Neural cell (in vitro differentiated cells): ENCODE data around the gene PES1. TPM values are rescaled to one million over a fixed set of nuclear protein-coding genes. Genes with fewer than 3 reads are reported as not detected.
A peak's percentile ranks its signal among the peaks of the same experiment; 100 is the strongest.
"Not testable (repeated sequence)": the region's sequence is repeated elsewhere in the genome, so short reads cannot be mapped to it uniquely, and the experiment has no call there.

Experiments used
- H2AFZ ChIP-seq: fragments of 200-600, 300-800 bp; sonication (generic), shearing (Covaris generic); 2 replicates; pipeline ENCODE4 v1.6.0; 2014; ENCODE audit warnings: low read depth, mild to moderate bottlenecking, antibody characterized with exemption, low read length, moderate library complexity
- H3F3A ChIP-seq: fragments of 200-600 bp; shearing (Covaris generic); 2 replicates; pipeline ENCODE4 v1.6.1; 2016; ENCODE audit warnings: mild to moderate bottlenecking, moderate library complexity, mixed read lengths, antibody characterized with exemption, low read length; ENCODE audit not compliant: insufficient read depth, poor library complexity, severe bottlenecking
- H3K27ac ChIP-seq: fragments of 200-600, 300-800 bp; sonication (generic), shearing (Covaris generic); 2 replicates; pipeline ENCODE4 v1.5.1; 2014; ENCODE audit warnings: mild to moderate bottlenecking, low read length, moderate library complexity
- H3K27me3 ChIP-seq: fragments of 300-800, 200-600 bp; sonication (generic), shearing (Covaris generic); 2 replicates; pipeline ENCODE4 v1.6.0; 2014; ENCODE audit warnings: mild to moderate bottlenecking, low read depth, low read length, moderate library complexity; ENCODE audit not compliant: insufficient read depth
- H3K36me3 ChIP-seq: fragments of 300-800, 200-600 bp; sonication (generic), shearing (Covaris generic); 2 replicates; pipeline ENCODE4 v1.5.1; 2014; ENCODE audit warnings: mild to moderate bottlenecking, antibody characterized with exemption, low read length, moderate library complexity; ENCODE audit not compliant: insufficient read depth
- H3K4me2 ChIP-seq: fragments of 300-800, 200-600 bp; sonication (generic), shearing (Covaris generic); 2 replicates; pipeline ENCODE4 v1.6.0; 2014; ENCODE audit warnings: mild to moderate bottlenecking, low read length
- H3K4me3 ChIP-seq: fragments of 300-800, 200-600 bp; sonication (generic), shearing (Covaris generic); 2 replicates; pipeline ENCODE4 v1.5.1; 2014; ENCODE audit warnings: mild to moderate bottlenecking, low read length, moderate library complexity
- H3K79me2 ChIP-seq: fragments of 200-600 bp; shearing (Covaris generic); replicated peaks from 2 replicates; pipeline ENCODE4 v1.6.0; 2014; ENCODE audit warnings: mild to moderate bottlenecking, low read length, moderate library complexity; ENCODE audit not compliant: insufficient read depth
- H3K9ac ChIP-seq: fragments of 300-800, 200-600 bp; sonication (generic), shearing (Covaris generic); 2 replicates; pipeline ENCODE4 v1.6.1; 2016; ENCODE audit warnings: mild to moderate bottlenecking, low read length, mixed read lengths
- H3K9me2 ChIP-seq: fragments of 200-600 bp; shearing (Covaris generic); 2 replicates; pipeline ENCODE4 v1.6.1; 2016; ENCODE audit warnings: mild to moderate bottlenecking, low read length, mixed read lengths; ENCODE audit not compliant: insufficient read depth
- H3K9me3 ChIP-seq: fragments of 200-600, 300-800 bp; sonication (generic), shearing (Covaris generic); 2 replicates; pipeline ENCODE4 v1.6.1; 2016; ENCODE audit warnings: mild to moderate bottlenecking, mixed run types, low read length, moderate library complexity, mixed read lengths
- H4K20me1 ChIP-seq: fragments of 200-600 bp; shearing (Covaris generic); 2 replicates; pipeline ENCODE4 v1.6.1; 2016; ENCODE audit warnings: mild to moderate bottlenecking, mixed run types; ENCODE audit not compliant: insufficient read depth
- EP300 ChIP-seq: fragments of 450-650 bp; conservative IDR thresholded peaks from 2 replicates; pipeline ENCODE4 v1.6.1; 2014; ENCODE audit warnings: antibody characterized with exemption, mild to moderate bottlenecking, moderate library complexity; ENCODE audit not compliant: poor library complexity, severe bottlenecking
- EZH2 ChIP-seq: fragments of 200-600, 300-800 bp; shearing (Covaris generic), sonication (generic); IDR thresholded peaks from 2 replicates; pipeline ENCODE4 v1.6.1; 2014; ENCODE audit warnings: antibody characterized with exemption, low read length, borderline replicate concordance, mild to moderate bottlenecking; ENCODE audit not compliant: insufficient read depth, poor library complexity, severe bottlenecking
- MXI1 ChIP-seq: fragments of 450-650 bp; conservative IDR thresholded peaks from 2 replicates; pipeline ENCODE4 v1.6.1; 2014; ENCODE audit warnings: antibody characterized with exemption, mild to moderate bottlenecking; ENCODE audit not compliant: poor library complexity, severe bottlenecking
- POLR2AphosphoS5 ChIP-seq: IDR thresholded peaks from 2 replicates; pipeline ENCODE4 v1.6.1; 2012
- RAD21 ChIP-seq: fragments of 450-650 bp; conservative IDR thresholded peaks from 2 replicates; pipeline ENCODE4 v1.6.1; 2014; ENCODE audit warnings: antibody characterized with exemption, mild to moderate bottlenecking, moderate library complexity
- SMC3 ChIP-seq: fragments of 450-650 bp; conservative IDR thresholded peaks from 2 replicates; pipeline ENCODE4 v1.6.1; 2014; ENCODE audit warnings: antibody characterized with exemption, mild to moderate bottlenecking, moderate library complexity; ENCODE audit not compliant: poor library complexity
- TAF1 ChIP-seq: IDR thresholded peaks from 2 replicates; pipeline ENCODE4 v1.6.1; 2012; ENCODE audit warnings: low read depth
- polyA plus RNA-seq: library from polyadenylated mRNA; depleted of rRNA; stranded (reverse); fragments of >200 nt; gene quantifications from 2 replicates; pipeline ENCODE4 v1.2.3, GENCODE V29; 2014
- TF ChIP-seq, protein P1 (sequence below): IDR thresholded peaks from 2 replicates; pipeline ENCODE4 v1.6.1; 2012; ENCODE audit warnings: borderline replicate concordance
- TF ChIP-seq, protein P2 (sequence below): fragments of 450-650 bp; IDR thresholded peaks from 2 replicates; pipeline ENCODE4 v1.5.1; 2014; ENCODE audit warnings: antibody characterized with exemption, mild to moderate bottlenecking, moderate library complexity; ENCODE audit not compliant: poor library complexity, severe bottlenecking

Gene PES1
- polyA plus RNA-seq, 1 donor from 2014 or later = 44.1 TPM

DNA sequence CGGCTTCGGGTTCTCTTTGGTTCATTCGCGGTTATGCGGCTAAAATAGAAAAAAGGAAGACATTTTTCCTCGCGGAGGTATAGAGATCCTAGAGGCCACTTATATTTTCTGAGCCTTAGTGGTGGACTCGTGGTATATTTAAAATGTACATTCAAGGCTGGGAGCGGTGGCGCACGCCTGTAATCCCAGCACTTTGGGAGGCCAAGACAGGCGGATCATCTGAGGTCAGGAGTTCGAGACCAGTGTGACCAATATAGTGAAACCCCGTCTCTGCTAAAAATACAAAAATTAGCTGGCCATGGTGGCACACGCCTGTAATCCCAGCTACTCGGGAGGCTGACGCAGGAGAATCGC lies 627 bp upstream of the PES1 start:
- peak; percentile 30 for TF ChIP-seq EP300
- Histone ChIP-seq H3K4me3 (peak overlapping the region; percentile 81), H3K79me2 (peaks cover 19% of the 10 kb centered on the region), H3K9ac (peak overlapping the region; percentile 48), H3K27ac (peak overlapping the region; percentile 93)
- not testable (repeated sequence) for H4K20me1 ChIP-seq, H3K9me3 ChIP-seq, H3K4me2 ChIP-seq, H3K36me3 ChIP-seq, H2AFZ ChIP-seq, H3F3A ChIP-seq, H3K9me2 ChIP-seq, H3K27me3 ChIP-seq

GRCh38 chr22:30591191-30591587 lies 521 bp downstream of the PES1 start:
- Histone ChIP-seq H3K27ac (peak overlapping the region; percentile 93), H3K9me3 (no peaks in the 10 kb centered on the region), H3K4me2 (peak overlapping the region; percentile 86), H3K9ac (peak overlapping the region; percentile 69), H3F3A (no peaks in the 10 kb centered on the region), H3K79me2 (peaks cover 19% of the 10 kb centered on the region), H4K20me1 (no peaks in the 10 kb centered on the region), H3K36me3 (no peaks in the 10 kb centered on the region), H2AFZ (no peak overlapping the region), H3K9me2 (no peaks in the 10 kb centered on the region), H3K4me3 (peak overlapping the region; percentile 81), H3K27me3 (no peaks in the 10 kb centered on the region)
- no peak for TF ChIP-seq EP300
- TF ChIP-seq, protein P1, sequence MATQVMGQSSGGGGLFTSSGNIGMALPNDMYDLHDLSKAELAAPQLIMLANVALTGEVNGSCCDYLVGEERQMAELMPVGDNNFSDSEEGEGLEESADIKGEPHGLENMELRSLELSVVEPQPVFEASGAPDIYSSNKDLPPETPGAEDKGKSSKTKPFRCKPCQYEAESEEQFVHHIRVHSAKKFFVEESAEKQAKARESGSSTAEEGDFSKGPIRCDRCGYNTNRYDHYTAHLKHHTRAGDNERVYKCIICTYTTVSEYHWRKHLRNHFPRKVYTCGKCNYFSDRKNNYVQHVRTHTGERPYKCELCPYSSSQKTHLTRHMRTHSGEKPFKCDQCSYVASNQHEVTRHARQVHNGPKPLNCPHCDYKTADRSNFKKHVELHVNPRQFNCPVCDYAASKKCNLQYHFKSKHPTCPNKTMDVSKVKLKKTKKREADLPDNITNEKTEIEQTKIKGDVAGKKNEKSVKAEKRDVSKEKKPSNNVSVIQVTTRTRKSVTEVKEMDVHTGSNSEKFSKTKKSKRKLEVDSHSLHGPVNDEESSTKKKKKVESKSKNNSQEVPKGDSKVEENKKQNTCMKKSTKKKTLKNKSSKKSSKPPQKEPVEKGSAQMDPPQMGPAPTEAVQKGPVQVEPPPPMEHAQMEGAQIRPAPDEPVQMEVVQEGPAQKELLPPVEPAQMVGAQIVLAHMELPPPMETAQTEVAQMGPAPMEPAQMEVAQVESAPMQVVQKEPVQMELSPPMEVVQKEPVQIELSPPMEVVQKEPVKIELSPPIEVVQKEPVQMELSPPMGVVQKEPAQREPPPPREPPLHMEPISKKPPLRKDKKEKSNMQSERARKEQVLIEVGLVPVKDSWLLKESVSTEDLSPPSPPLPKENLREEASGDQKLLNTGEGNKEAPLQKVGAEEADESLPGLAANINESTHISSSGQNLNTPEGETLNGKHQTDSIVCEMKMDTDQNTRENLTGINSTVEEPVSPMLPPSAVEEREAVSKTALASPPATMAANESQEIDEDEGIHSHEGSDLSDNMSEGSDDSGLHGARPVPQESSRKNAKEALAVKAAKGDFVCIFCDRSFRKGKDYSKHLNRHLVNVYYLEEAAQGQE = no peak
- TF ChIP-seq TAF1 = no peak
- TF ChIP-seq, protein P2, sequence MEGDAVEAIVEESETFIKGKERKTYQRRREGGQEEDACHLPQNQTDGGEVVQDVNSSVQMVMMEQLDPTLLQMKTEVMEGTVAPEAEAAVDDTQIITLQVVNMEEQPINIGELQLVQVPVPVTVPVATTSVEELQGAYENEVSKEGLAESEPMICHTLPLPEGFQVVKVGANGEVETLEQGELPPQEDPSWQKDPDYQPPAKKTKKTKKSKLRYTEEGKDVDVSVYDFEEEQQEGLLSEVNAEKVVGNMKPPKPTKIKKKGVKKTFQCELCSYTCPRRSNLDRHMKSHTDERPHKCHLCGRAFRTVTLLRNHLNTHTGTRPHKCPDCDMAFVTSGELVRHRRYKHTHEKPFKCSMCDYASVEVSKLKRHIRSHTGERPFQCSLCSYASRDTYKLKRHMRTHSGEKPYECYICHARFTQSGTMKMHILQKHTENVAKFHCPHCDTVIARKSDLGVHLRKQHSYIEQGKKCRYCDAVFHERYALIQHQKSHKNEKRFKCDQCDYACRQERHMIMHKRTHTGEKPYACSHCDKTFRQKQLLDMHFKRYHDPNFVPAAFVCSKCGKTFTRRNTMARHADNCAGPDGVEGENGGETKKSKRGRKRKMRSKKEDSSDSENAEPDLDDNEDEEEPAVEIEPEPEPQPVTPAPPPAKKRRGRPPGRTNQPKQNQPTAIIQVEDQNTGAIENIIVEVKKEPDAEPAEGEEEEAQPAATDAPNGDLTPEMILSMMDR = no peak
- TF ChIP-seq POLR2AphosphoS5 = no peak
- no peak for TF ChIP-seq MXI1
- TF ChIP-seq SMC3 = no peak
- TF ChIP-seq EZH2 = no peak
- no peak for TF ChIP-seq RAD21

DNA sequence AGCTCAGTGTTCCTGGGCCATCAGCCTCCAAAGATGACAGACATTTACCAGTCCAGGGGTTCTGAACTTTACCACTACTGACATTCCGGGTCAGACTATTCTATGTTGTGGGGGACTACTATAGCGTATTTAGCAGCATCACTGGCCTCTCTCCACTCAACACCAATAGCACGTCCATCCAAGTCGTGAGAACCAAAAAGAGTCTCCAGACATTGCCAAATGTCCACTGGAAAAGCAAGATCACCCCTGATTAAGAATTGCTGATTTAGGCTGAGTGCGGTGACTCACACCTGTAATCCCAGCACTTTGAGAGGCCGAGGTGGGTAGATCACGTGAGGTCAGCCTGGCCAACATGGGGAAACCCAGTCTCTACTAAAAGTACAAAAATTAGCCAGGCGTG lies 5.3 kb downstream of the PES1 start:
- no peak overlapping the region for H2AFZ ChIP-seq
- no peaks in the 10 kb centered on the region for H3F3A ChIP-seq
- H3K4me3 ChIP-seq = no peak overlapping the region
- no peak for TF ChIP-seq TAF1
- TF ChIP-seq RAD21 = no peak
- TF ChIP-seq POLR2AphosphoS5 = no peak
- TF ChIP-seq, protein P1 = no peak
- no peak for TF ChIP-seq EP300
- TF ChIP-seq EZH2 = no peak
- no peak for TF ChIP-seq MXI1
- TF ChIP-seq, protein P2 = no peak
- no peak for TF ChIP-seq SMC3
- H3K27ac ChIP-seq = no peak overlapping the region
- H4K20me1 ChIP-seq = no peaks in the 10 kb centered on the region
- H3K79me2 ChIP-seq = peaks cover 18% of the 10 kb centered on the region
- no peaks in the 10 kb centered on the region for H3K36me3 ChIP-seq
- no peak overlapping the region for H3K4me2 ChIP-seq
- H3K27me3 ChIP-seq = no peaks in the 10 kb centered on the region
- H3K9me3 ChIP-seq = no peaks in the 10 kb centered on the region
- no peak overlapping the region for H3K9ac ChIP-seq
- no peaks in the 10 kb centered on the region for H3K9me2 ChIP-seq
